Measurements from ENCODE around the gene CDH2.

Gene CDH2

DNA sequence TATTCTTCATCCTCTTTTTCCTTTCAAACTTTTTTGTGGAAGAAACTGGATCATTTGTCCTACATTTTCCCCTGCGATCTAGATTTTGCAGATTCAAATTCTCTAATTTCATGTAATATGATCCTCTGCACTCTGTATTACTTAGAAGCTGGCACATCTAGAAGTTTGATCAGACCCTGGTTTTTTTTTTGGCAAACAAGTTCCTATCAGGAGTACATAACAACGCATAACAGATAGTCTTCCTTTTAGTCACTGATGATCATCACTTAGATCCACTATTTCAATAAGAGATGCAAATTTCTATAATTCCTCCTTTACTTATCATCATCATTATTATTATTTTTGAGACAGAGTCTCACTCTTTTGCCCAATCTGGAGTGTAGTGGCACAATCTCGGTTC lies 117.1 kb downstream of the CDH2 start:
- TF ChIP-seq, protein P1, sequence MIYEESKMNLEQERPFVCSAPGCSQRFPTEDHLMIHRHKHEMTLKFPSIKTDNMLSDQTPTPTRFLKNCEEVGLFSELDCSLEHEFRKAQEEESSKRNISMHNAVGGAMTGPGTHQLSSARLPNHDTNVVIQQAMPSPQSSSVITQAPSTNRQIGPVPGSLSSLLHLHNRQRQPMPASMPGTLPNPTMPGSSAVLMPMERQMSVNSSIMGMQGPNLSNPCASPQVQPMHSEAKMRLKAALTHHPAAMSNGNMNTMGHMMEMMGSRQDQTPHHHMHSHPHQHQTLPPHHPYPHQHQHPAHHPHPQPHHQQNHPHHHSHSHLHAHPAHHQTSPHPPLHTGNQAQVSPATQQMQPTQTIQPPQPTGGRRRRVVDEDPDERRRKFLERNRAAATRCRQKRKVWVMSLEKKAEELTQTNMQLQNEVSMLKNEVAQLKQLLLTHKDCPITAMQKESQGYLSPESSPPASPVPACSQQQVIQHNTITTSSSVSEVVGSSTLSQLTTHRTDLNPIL (CRISPR knock-in tag; IDR thresholded peaks at IDR 0.05; ENCODE audit: low read depth): no peak
- TF ChIP-seq OSR1 (CRISPR knock-in tag; IDR thresholded peaks at IDR 0.05) (no peak), TCF4 (CRISPR knock-in tag; IDR thresholded peaks at IDR 0.05; ENCODE audit: borderline replicate concordance) (no peak), ZNF8 (CRISPR knock-in tag; IDR thresholded peaks at IDR 0.05) (no peak), BACH2 (CRISPR knock-in tag; IDR thresholded peaks at IDR 0.05; ENCODE audit: borderline replicate concordance) (no peak), RARB (CRISPR knock-in tag; IDR thresholded peaks at IDR 0.05) (no peak), ZFP3 (CRISPR knock-in tag; IDR thresholded peaks at IDR 0.05) (no peak), ISL1 (CRISPR knock-in tag; IDR thresholded peaks at IDR 0.05) (no peak), PPARA (CRISPR knock-in tag; IDR thresholded peaks at IDR 0.05; ENCODE audit: borderline replicate concordance) (no peak), CSRNP3 (CRISPR knock-in tag; IDR thresholded peaks at IDR 0.05) (no peak), PATZ1 (CRISPR knock-in tag; IDR thresholded peaks at IDR 0.05; ENCODE audit: borderline replicate concordance) (no peak), SNAI2 (CRISPR knock-in tag; IDR thresholded peaks at IDR 0.05) (no peak), GLIS3 (CRISPR knock-in tag; IDR thresholded peaks at IDR 0.05) (no peak), ZFP30 (CRISPR knock-in tag; IDR thresholded peaks at IDR 0.05) (no peak), CSDC2 (CRISPR knock-in tag; IDR thresholded peaks at IDR 0.05) (no peak), TOX (CRISPR knock-in tag; IDR thresholded peaks at IDR 0.05; ENCODE audit: borderline replicate concordance) (no peak), POU6F1 (CRISPR knock-in tag; IDR thresholded peaks at IDR 0.05; ENCODE audit: borderline replicate concordance, low read depth) (no peak)
- TF ChIP-seq, protein P2, sequence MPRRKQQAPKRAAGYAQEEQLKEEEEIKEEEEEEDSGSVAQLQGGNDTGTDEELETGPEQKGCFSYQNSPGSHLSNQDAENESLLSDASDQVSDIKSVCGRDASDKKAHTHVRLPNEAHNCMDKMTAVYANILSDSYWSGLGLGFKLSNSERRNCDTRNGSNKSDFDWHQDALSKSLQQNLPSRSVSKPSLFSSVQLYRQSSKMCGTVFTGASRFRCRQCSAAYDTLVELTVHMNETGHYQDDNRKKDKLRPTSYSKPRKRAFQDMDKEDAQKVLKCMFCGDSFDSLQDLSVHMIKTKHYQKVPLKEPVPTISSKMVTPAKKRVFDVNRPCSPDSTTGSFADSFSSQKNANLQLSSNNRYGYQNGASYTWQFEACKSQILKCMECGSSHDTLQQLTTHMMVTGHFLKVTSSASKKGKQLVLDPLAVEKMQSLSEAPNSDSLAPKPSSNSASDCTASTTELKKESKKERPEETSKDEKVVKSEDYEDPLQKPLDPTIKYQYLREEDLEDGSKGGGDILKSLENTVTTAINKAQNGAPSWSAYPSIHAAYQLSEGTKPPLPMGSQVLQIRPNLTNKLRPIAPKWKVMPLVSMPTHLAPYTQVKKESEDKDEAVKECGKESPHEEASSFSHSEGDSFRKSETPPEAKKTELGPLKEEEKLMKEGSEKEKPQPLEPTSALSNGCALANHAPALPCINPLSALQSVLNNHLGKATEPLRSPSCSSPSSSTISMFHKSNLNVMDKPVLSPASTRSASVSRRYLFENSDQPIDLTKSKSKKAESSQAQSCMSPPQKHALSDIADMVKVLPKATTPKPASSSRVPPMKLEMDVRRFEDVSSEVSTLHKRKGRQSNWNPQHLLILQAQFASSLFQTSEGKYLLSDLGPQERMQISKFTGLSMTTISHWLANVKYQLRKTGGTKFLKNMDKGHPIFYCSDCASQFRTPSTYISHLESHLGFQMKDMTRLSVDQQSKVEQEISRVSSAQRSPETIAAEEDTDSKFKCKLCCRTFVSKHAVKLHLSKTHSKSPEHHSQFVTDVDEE (CRISPR knock-in tag; IDR thresholded peaks at IDR 0.05): no peak
- no peak for ATAC-seq

DNA sequence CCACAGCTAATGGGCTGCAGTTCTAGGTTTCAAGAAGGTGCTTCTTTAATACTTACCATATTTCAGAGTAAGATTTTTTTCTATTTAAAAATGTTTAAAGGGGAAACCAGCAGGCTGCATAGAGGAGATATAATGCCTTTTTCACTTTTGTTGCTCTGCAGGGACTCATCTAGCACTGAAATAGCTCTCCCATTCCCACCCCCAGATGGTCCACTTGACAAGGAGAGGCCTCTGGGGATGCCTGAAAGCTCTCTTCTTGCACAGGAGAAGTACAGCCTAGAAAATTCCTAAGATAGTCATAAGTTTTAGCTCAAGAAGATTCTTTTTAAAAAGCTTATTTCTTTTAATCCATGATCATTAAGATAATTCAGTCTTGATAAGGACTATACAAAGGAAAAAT lies 126.4 kb downstream of the CDH2 start:
- ATAC-seq: no peak
- TF ChIP-seq CSRNP3 (CRISPR knock-in tag; IDR thresholded peaks at IDR 0.05): no peak
- no peak for TF ChIP-seq ESRRG (CRISPR knock-in tag; IDR thresholded peaks at IDR 0.05)
- no peak for TF ChIP-seq ZFP30 (CRISPR knock-in tag; IDR thresholded peaks at IDR 0.05)
- TF ChIP-seq CSDC2 (CRISPR knock-in tag; IDR thresholded peaks at IDR 0.05): no peak
- TF ChIP-seq PPARA (CRISPR knock-in tag; IDR thresholded peaks at IDR 0.05; ENCODE audit: borderline replicate concordance): no peak
- TF ChIP-seq ZFP3 (CRISPR knock-in tag; IDR thresholded peaks at IDR 0.05): no peak
- TF ChIP-seq SNAI2 (CRISPR knock-in tag; IDR thresholded peaks at IDR 0.05): no peak
- no peak for TF ChIP-seq ZNF565 (CRISPR knock-in tag; conservative IDR thresholded peaks at IDR 0.05; ENCODE audit: low read depth)
- no peak for TF ChIP-seq ARNTL (CRISPR knock-in tag; IDR thresholded peaks at IDR 0.05; ENCODE audit: borderline replicate concordance, low read depth)
- TF ChIP-seq, protein P1 (CRISPR knock-in tag; IDR thresholded peaks at IDR 0.05; ENCODE audit: low read depth): no peak
- no peak for TF ChIP-seq POU6F1 (CRISPR knock-in tag; IDR thresholded peaks at IDR 0.05; ENCODE audit: borderline replicate concordance, low read depth)
- TF ChIP-seq BACH2 (CRISPR knock-in tag; IDR thresholded peaks at IDR 0.05; ENCODE audit: borderline replicate concordance): no peak
